ENCODE results near the gene HIF1A. TPM values are rescaled to one million over a fixed set of nuclear protein-coding genes. Genes with fewer than 3 reads are reported as not detected.

HIF1A gene
- total RNA-seq, 1 donor from 2014 or later = 299 TPM

GRCh38 chr14:61774861-61775260 lies 79.5 kb downstream of the HIF1A start:
- Histone ChIP-seq H3K9me3 (ENCODE audit: low read depth) (no peaks in the 10 kb centered on the region), H3K36me3 (peaks cover 19% of the 10 kb centered on the region), H3K4me1 (no peaks in the 10 kb centered on the region), H3K79me2 (ENCODE audit: low read depth) (no peaks in the 10 kb centered on the region), H3K9ac (no peak overlapping the region), H3K4me3 (no peak overlapping the region), H3K27ac (no peak overlapping the region), H4K20me1 (ENCODE audit: low read depth) (no peaks in the 10 kb centered on the region), H2AFZ (replicated peaks) (no peak overlapping the region), H3F3A (ENCODE audit: low read depth) (no peaks in the 10 kb centered on the region), H3K27me3 (no peaks in the 10 kb centered on the region), H3K4me2 (no peak overlapping the region)
- no peak overlapping the region for H3K27ac Mint-ChIP-seq
- no peaks in the 10 kb centered on the region for H3K4me1 Mint-ChIP-seq
- DNase-seq (ENCODE audit: low spot score) = no peak
- H3K9me3 Mint-ChIP-seq = no peaks in the 10 kb centered on the region
- H3K36me3 Mint-ChIP-seq = peaks cover 27% of the 10 kb centered on the region
- H3K4me3 Mint-ChIP-seq = no peak overlapping the region
- TF ChIP-seq, protein P1, sequence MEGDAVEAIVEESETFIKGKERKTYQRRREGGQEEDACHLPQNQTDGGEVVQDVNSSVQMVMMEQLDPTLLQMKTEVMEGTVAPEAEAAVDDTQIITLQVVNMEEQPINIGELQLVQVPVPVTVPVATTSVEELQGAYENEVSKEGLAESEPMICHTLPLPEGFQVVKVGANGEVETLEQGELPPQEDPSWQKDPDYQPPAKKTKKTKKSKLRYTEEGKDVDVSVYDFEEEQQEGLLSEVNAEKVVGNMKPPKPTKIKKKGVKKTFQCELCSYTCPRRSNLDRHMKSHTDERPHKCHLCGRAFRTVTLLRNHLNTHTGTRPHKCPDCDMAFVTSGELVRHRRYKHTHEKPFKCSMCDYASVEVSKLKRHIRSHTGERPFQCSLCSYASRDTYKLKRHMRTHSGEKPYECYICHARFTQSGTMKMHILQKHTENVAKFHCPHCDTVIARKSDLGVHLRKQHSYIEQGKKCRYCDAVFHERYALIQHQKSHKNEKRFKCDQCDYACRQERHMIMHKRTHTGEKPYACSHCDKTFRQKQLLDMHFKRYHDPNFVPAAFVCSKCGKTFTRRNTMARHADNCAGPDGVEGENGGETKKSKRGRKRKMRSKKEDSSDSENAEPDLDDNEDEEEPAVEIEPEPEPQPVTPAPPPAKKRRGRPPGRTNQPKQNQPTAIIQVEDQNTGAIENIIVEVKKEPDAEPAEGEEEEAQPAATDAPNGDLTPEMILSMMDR (IDR thresholded peaks at IDR 0.05) = no peak
- no peaks in the 10 kb centered on the region for H3K27me3 Mint-ChIP-seq (ENCODE audit: insufficient read depth, low read depth)

DNA sequence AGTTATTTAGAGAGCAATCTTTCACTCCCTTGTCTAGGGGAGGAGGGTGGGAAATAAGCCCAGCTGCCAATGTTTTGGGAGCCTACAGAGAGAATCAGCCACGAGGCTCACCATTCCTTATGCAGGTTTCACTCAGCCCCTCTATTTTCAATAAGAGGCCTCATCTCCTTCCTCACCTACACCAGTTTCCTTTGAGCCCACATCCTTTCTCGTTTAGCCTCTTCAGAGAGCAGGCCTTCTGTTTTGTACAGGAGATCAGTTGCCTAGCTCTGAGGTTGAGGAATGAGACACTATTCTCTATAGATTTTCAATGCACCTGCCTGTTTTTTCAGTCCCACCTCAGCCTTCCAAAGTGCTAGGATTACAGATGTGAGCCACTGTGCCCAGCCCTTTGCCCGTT lies 84.8 kb downstream of the HIF1A start:
- Histone ChIP-seq H3K9ac (no peak overlapping the region), H3K4me3 (no peak overlapping the region), H3K9me3 (ENCODE audit: low read depth) (no peaks in the 10 kb centered on the region), H3K36me3 (peaks cover 29% of the 10 kb centered on the region), H3K4me2 (no peak overlapping the region), H3K79me2 (ENCODE audit: low read depth) (no peaks in the 10 kb centered on the region), H3F3A (ENCODE audit: low read depth) (no peaks in the 10 kb centered on the region), H3K27ac (no peak overlapping the region), H3K4me1 (no peaks in the 10 kb centered on the region), H4K20me1 (ENCODE audit: low read depth) (no peaks in the 10 kb centered on the region), H2AFZ (replicated peaks) (no peak overlapping the region), H3K27me3 (no peaks in the 10 kb centered on the region)
- Mint-ChIP-seq H3K4me3 (no peak overlapping the region), H3K27me3 (ENCODE audit: insufficient read depth, low read depth) (no peaks in the 10 kb centered on the region), H3K4me1 (no peaks in the 10 kb centered on the region), H3K27ac (no peak overlapping the region), H3K36me3 (peaks cover 34% of the 10 kb centered on the region), H3K9me3 (no peaks in the 10 kb centered on the region)
- no peak for DNase-seq (ENCODE audit: low spot score)
- TF ChIP-seq, protein P1 (IDR thresholded peaks at IDR 0.05) = no peak
- no peak for TF ChIP-seq EZH2phosphoT487 (IDR thresholded peaks at IDR 0.05)
- TF ChIP-seq EZH2 (IDR thresholded peaks at IDR 0.05) = no peak

DNA sequence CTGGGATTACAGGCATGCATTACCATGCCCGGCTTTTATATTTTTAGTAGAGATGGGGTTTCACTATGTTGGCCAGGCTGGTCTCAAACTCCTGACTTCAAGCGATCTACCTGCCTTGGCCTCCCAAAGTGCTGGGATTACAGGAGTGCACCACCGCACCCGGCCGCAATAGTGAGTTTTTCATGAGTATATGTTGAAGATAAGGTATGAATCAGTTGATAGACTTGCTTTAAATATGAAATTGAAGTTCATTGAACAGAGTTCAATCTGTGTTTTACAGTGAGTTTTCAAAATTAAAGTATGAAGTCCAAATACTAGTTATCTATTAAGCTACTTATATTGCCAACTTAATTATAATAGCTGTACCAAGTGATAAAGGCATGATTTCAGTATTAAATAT lies 102.0 kb downstream of the HIF1A start:
- no peaks in the 10 kb centered on the region for H3K9me3 Mint-ChIP-seq

More for the DNA sequence above, 102.0 kb downstream of the HIF1A start:
- Histone ChIP-seq H3K4me3 (no peak overlapping the region), H3K27ac (no peak overlapping the region), H3K4me2 (no peak overlapping the region), H3K36me3 (peaks cover 11% of the 10 kb centered on the region), H3K9me3 (ENCODE audit: low read depth) (no peaks in the 10 kb centered on the region), H3F3A (ENCODE audit: low read depth) (peaks cover 5% of the 10 kb centered on the region), H3K9ac (no peak overlapping the region), H2AFZ (replicated peaks) (no peak overlapping the region), H4K20me1 (ENCODE audit: low read depth) (no peaks in the 10 kb centered on the region), H3K4me1 (no peaks in the 10 kb centered on the region), H3K79me2 (ENCODE audit: low read depth) (no peaks in the 10 kb centered on the region), H3K27me3 (no peaks in the 10 kb centered on the region)
- H3K36me3 Mint-ChIP-seq = peaks cover 14% of the 10 kb centered on the region
- H3K4me1 Mint-ChIP-seq = no peaks in the 10 kb centered on the region
- peaks cover 2% of the 10 kb centered on the region for H3K27me3 Mint-ChIP-seq (ENCODE audit: insufficient read depth, low read depth)
- H3K4me3 Mint-ChIP-seq = no peak overlapping the region
- DNase-seq (ENCODE audit: low spot score) = no peak
- TF ChIP-seq EZH2 (IDR thresholded peaks at IDR 0.05) = no peak
- no peak for TF ChIP-seq EZH2phosphoT487 (IDR thresholded peaks at IDR 0.05)
- TF ChIP-seq, protein P1 (IDR thresholded peaks at IDR 0.05) = no peak
- no peak overlapping the region for H3K27ac Mint-ChIP-seq

Other genes with a start within 250 kb of the HIF1A start
- gene SNAPC1, start 66.9 kb downstream of the HIF1A start, total RNA-seq (ENCODE audit: low replicate concordance) = 17.5 and 27.8 TPM in 2 replicates
- 1.1 and 1.2 TPM in 2 replicates for gene SYT16, start 117.2 kb downstream of the HIF1A start, total RNA-seq (ENCODE audit: low replicate concordance)

Measured in neural progenitor cell (in vitro differentiated cells).